Testis (tissue), 2 donors: ENCODE measurements around the gene KCNB1.

Experiments
- POLR2A ChIP-seq: fragments of 450-650 bp; IDR thresholded peaks from one replicate; pipeline ENCODE4 v1.6.1; 2017; ENCODE audit warnings: antibody characterized with exemption, mild to moderate bottlenecking, moderate library complexity
- TF ChIP-seq, protein P1 (sequence below), 3 experiments: fragments of 450-650 bp in 2 of 3; fragments of 200-600 bp in 1 of 3; sonication (generic) in 1 of 3; IDR thresholded peaks; one replicate each; pipeline ENCODE4 v1.5.1; 2016 to 2019; ENCODE audit warnings: antibody characterized with exemption in 3 of 3, mild to moderate bottlenecking in 2 of 3, moderate library complexity in 1 of 3

DNA sequence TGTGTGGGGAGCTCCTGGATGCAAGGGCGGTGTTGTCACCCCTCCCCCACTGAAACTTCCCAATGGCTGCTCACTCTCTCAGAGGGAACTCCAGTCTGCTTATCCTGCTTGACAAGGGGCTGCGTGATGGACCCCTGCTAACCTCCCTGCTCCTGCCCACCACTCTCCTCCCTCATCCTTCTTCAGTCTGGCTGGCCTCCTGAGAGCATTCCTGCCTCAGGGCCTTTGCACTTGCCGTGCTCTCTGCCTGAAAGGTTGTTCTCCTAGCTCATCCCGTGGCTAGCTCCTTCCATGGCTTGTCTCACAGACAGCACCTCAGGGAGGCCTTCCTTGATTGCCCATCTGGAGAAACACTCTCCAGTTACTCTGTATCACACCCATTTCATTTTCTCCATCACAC, 130.7 kb downstream of the KCNB1 start:
- TF ChIP-seq, protein P1, sequence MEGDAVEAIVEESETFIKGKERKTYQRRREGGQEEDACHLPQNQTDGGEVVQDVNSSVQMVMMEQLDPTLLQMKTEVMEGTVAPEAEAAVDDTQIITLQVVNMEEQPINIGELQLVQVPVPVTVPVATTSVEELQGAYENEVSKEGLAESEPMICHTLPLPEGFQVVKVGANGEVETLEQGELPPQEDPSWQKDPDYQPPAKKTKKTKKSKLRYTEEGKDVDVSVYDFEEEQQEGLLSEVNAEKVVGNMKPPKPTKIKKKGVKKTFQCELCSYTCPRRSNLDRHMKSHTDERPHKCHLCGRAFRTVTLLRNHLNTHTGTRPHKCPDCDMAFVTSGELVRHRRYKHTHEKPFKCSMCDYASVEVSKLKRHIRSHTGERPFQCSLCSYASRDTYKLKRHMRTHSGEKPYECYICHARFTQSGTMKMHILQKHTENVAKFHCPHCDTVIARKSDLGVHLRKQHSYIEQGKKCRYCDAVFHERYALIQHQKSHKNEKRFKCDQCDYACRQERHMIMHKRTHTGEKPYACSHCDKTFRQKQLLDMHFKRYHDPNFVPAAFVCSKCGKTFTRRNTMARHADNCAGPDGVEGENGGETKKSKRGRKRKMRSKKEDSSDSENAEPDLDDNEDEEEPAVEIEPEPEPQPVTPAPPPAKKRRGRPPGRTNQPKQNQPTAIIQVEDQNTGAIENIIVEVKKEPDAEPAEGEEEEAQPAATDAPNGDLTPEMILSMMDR (IDR thresholded peaks at IDR 0.05): no peak
- no peak for TF ChIP-seq POLR2A
